BE2C (cell line): ENCODE measurements around the gene CCM2L.

Source experiments
- DNase-seq: peaks from one replicate; pipeline ENCODE4 v3.0.0-alpha.2; 2020
- H3K27me3 ChIP-seq: fragments of 250-450 bp; sonication (Bioruptor Pico); 2 replicates; pipeline ENCODE4 v1.5.1; 2020; ENCODE audit warnings: mild to moderate bottlenecking
- H3K36me3 ChIP-seq: fragments of 250-450 bp; sonication (Bioruptor Pico); 2 replicates; pipeline ENCODE4 v1.5.1; 2020; ENCODE audit warnings: mild to moderate bottlenecking
- H3K4me1 ChIP-seq: fragments of 250-450 bp; sonication (Bioruptor Pico); 2 replicates; pipeline ENCODE4 v1.5.1; 2020
- H3K4me3 ChIP-seq: 2 replicates; pipeline ENCODE4 v1.5.1; 2011; ENCODE audit warnings: low read depth, low read length
- H3K9me3 ChIP-seq: fragments of 250-450 bp; sonication (Bioruptor Pico); 2 replicates; pipeline ENCODE4 v1.5.1; 2020
- TF ChIP-seq, protein P1 (sequence below): IDR thresholded peaks from 2 replicates; pipeline ENCODE4 v1.5.1; 2012; ENCODE audit warnings: mild to moderate bottlenecking, low read depth, low read length

CCM2L gene

DNA sequence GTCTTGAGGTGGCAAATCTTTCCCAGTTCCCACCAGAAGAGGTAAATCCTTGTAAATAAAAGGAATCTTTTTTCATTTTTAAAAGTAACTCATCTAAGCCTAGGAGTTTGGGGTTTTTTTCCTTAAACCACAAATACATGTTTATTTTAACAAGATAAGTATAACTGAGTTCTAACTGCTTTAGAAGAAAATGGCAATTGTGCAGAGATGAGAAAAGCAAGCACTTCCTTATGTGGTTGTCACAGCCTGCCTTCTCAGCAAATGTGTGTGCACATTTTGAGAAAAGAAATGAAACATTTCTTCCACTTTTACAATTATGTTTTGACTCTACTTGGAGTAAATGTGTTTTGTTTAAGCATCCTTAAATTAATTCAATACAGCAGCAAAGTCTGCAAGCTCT is 59.5 kb downstream of the CCM2L start:
- H3K9me3 ChIP-seq, result no peaks in the 10 kb centered on the region
- H3K4me1 ChIP-seq, result no peaks in the 10 kb centered on the region
- DNase-seq, result no peak
- no peaks in the 10 kb centered on the region for H3K27me3 ChIP-seq
- no peaks in the 10 kb centered on the region for H3K36me3 ChIP-seq
- TF ChIP-seq, protein P1, sequence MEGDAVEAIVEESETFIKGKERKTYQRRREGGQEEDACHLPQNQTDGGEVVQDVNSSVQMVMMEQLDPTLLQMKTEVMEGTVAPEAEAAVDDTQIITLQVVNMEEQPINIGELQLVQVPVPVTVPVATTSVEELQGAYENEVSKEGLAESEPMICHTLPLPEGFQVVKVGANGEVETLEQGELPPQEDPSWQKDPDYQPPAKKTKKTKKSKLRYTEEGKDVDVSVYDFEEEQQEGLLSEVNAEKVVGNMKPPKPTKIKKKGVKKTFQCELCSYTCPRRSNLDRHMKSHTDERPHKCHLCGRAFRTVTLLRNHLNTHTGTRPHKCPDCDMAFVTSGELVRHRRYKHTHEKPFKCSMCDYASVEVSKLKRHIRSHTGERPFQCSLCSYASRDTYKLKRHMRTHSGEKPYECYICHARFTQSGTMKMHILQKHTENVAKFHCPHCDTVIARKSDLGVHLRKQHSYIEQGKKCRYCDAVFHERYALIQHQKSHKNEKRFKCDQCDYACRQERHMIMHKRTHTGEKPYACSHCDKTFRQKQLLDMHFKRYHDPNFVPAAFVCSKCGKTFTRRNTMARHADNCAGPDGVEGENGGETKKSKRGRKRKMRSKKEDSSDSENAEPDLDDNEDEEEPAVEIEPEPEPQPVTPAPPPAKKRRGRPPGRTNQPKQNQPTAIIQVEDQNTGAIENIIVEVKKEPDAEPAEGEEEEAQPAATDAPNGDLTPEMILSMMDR, result no peak
- H3K4me3 ChIP-seq, result no peak overlapping the region

DNA sequence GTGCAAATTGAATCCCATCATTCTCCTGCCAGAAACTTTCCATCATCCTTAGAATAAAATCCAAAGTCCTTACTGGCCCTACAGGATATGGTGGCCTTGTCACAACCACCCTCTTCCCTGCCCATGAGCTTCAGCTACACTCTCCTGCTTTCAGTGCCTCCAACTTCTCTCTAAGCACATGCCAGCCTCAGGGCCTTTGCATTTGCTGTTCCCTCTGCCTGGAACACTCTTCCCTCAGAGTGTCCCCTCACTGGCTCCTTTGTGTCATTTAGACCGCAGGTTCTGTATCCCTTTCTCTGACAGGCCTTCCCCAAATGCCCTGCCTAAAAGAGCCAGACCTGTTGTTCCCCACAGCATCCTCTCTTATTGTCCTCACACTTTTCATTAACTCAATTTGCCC is 60.0 kb downstream of the CCM2L start:
- H3K9me3 ChIP-seq, result no peaks in the 10 kb centered on the region
- no peaks in the 10 kb centered on the region for H3K27me3 ChIP-seq
- no peaks in the 10 kb centered on the region for H3K36me3 ChIP-seq
- no peak for DNase-seq
- TF ChIP-seq, protein P1, result no peak
- H3K4me3 ChIP-seq, result no peak overlapping the region
- H3K4me1 ChIP-seq, result no peaks in the 10 kb centered on the region

DNA sequence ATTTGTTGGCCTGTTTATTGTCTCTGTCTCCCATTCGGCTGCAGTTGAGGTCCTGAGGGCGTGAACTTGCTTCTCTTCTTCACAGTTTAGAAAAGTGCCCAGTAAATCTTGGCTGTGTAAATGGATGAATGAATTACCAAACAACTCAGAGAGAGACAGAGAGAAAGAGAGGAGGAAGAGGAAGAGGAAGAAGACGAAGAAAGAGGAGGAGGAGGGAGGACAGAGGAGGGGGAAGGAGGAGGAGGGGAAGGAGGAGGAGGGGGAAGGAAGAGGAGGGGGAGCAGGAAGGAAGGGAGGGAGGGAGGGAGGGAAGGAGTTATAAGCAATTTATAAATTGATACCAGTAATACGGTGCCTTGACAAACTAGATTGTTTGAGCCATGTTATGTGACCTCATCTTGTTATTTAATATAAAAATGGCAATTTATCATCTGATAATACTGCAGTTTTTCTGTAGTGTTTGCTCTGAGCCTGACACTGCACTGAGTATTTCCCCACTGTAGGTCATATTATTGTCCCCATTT is 60.5 kb downstream of the CCM2L start:
- no peak for DNase-seq
- TF ChIP-seq, protein P1, result no peak
- Histone ChIP-seq H3K27me3 (no peaks in the 10 kb centered on the region), H3K4me3 (no peak overlapping the region), H3K4me1 (no peaks in the 10 kb centered on the region), H3K36me3 (no peaks in the 10 kb centered on the region), H3K9me3 (no peaks in the 10 kb centered on the region)

DNA sequence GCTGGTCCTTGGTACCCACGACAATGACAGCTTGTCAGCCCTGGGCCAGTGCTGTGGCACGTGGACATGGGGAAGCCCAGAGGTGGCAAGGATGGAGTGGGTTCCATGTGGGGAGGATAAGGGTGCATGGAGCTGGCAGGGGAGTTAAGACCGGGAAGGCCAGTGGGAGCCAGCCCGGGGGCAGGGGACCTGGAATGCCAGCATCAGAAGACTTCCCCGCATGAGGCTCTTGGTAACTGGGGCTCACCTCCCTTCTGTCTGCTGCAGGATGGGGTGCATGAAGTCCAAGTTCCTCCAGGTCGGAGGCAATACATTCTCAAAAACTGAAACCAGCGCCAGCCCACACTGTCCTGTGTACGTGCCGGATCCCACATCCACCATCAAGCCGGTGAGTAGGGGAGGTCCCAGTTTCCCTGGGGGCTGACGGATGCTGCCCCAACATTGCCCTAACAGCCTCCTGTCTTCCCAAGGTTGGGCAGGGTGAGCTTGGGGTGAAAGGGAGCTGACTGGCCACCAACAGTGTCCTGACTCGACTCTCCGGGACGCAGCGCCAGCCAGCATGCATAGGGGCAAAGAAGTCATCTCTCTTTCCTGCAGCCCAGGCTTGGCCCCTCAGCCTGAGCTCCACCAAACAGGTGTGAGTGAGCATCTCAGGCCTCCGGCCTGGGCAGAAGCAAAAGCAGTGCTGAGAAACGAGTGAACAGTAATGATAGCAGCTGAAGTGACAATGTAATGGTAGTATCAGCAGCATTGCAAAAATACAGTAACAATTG is 61.3 kb downstream of the CCM2L start:
- no peak for DNase-seq
- TF ChIP-seq, protein P1, result no peak
- H3K9me3 ChIP-seq, result no peaks in the 10 kb centered on the region
- no peak overlapping the region for H3K4me3 ChIP-seq
- no peaks in the 10 kb centered on the region for H3K27me3 ChIP-seq
- no peaks in the 10 kb centered on the region for H3K4me1 ChIP-seq
- no peaks in the 10 kb centered on the region for H3K36me3 ChIP-seq

DNA sequence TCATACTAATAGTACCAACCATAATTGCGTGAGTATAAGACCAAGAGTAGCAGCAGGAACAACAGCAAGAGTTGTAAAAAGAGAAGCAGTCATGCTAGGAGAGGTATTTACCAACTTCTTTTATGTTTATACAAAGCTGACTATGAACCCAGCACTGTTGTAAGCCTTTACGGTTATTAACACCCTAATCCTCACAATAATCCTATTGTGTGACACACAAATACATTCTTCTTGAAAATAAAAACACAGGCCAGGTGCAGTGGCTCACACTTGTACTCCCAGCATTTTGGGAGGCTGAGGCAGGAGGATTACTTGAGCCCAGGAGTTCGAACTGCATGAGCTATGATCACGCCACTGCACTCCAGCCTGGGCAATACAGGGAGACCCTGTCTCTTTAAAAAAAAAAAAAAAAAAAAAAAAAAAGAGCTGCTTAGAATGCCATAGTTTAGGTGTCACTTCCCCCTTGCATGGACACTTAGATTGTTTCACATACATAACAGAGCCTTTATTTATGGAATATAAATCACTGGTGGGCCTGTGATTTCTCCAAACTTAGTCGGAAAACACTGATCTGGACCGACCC is 62.0 kb downstream of the CCM2L start:
- no peak for DNase-seq
- Histone ChIP-seq H3K4me1 (no peaks in the 10 kb centered on the region), H3K27me3 (peaks cover under 1% of the 10 kb centered on the region; the same call in 1 of the 2 replicates), H3K9me3 (no peaks in the 10 kb centered on the region), H3K36me3 (no peaks in the 10 kb centered on the region), H3K4me3 (no peak overlapping the region)
- TF ChIP-seq, protein P1, result no peak

DNA sequence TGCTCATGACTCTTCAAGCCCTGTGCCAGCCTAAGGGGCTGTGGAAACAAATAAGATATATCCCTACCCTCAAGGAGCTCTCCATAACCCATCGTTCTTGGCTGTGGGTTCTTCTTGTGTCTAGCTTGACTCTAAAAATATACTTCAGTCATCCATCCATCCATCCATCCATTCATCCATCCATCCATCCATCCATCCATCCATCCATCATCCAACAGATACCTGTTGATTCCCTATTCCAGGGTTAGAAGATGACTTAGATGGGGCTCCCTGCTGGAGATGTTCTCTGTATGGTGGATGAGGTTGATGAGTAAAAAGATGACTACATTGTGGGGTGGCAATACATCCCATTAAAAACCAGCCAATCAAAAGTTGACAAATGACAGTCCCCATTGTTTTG is 65.3 kb downstream of the CCM2L start:
- H3K27me3 ChIP-seq, result peaks cover 5% of the 10 kb centered on the region

More for the DNA sequence above, 65.3 kb downstream of the CCM2L start:
- H3K9me3 ChIP-seq, result no peaks in the 10 kb centered on the region
- TF ChIP-seq, protein P1, result no peak
- no peaks in the 10 kb centered on the region for H3K36me3 ChIP-seq
- H3K4me1 ChIP-seq, result no peaks in the 10 kb centered on the region
- DNase-seq, result no peak
- no peak overlapping the region for H3K4me3 ChIP-seq
